OCI-LY7 (cell line): ENCODE data around the gene GRWD1.

Source experiments
- EZH2phosphoT487 ChIP-seq: fragments of 200-600 bp; sonication (generic); IDR thresholded peaks from 2 replicates; pipeline ENCODE4 v1.6.1; 2018; ENCODE audit warnings: low read depth, borderline replicate concordance, mild to moderate bottlenecking, mixed run types, antibody characterized with exemption, low read length, moderate library complexity, mixed read lengths
- TF ChIP-seq, protein P1 (sequence below): fragments of 200-600 bp; sonication (generic); conservative IDR thresholded peaks from 2 replicates; pipeline ENCODE4 v1.5.1; 2014; ENCODE audit warnings: mild to moderate bottlenecking, antibody characterized with exemption, low read length, moderate library complexity, mixed read lengths

DNA sequence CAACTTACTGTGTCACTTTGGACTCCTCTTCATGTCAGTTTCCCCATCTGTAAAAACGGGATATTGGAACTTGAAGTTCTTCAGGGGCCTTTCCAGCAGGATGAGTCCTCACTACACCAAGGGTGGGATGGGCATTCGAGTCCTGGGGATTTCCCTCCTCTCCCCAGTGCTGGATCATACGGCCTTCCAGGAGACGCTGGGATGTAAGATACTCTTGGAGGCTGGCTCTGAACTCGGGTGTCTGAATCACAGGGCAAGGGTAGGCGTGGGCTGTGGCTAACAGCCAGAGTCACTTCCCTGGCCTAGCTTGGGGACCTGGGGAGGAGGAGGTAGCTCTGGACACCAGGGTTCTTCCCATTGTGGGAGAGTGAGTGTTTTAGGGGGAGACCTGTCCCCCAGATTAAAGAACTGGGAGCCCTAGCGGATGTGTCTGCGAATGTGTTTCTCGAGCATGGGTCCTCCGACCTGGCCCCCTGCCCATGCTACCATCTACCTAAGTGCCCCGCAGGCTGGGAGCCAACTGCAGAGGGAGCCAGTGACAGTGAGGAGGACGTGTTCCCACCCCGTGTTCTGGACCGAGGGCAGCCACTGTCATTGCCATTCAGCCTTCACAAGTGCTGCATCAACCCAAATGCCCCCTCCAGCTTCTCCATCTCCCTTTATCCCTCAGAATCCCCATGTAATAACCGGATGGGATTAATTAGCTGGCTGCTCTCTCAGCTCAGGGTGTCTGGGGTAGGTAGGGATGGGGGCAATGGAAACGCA lies 21.0 kb downstream of the GRWD1 start:
- TF ChIP-seq, protein P1, sequence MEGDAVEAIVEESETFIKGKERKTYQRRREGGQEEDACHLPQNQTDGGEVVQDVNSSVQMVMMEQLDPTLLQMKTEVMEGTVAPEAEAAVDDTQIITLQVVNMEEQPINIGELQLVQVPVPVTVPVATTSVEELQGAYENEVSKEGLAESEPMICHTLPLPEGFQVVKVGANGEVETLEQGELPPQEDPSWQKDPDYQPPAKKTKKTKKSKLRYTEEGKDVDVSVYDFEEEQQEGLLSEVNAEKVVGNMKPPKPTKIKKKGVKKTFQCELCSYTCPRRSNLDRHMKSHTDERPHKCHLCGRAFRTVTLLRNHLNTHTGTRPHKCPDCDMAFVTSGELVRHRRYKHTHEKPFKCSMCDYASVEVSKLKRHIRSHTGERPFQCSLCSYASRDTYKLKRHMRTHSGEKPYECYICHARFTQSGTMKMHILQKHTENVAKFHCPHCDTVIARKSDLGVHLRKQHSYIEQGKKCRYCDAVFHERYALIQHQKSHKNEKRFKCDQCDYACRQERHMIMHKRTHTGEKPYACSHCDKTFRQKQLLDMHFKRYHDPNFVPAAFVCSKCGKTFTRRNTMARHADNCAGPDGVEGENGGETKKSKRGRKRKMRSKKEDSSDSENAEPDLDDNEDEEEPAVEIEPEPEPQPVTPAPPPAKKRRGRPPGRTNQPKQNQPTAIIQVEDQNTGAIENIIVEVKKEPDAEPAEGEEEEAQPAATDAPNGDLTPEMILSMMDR = no peak
- TF ChIP-seq EZH2phosphoT487 = no peak
